ENCODE results near the gene SRGN. TPM values are rescaled to one million over a fixed set of nuclear protein-coding genes. Genes with fewer than 3 reads are reported as not detected.

The SRGN gene
- total RNA-seq, 4 donors from 2014 or later, result 30.7 to 140 (median 40.3) TPM

- TF ChIP-seq POLR2A (IDR thresholded peaks at IDR 0.05), result no peak
- TF ChIP-seq CTCF (IDR thresholded peaks at IDR 0.05), result no peak
- Histone ChIP-seq H3K9me3 (no peaks in the 10 kb centered on the region), H3K36me3 (no peaks in the 10 kb centered on the region), H3K27me3 (no peaks in the 10 kb centered on the region), H3K27ac (no peak overlapping the region), H3K4me3 (replicated peaks in 1 of 3) (no peak overlapping the region), H3K4me1 (no peaks in the 10 kb centered on the region)
- WGBS, 2 donors, result 87 to 88% methylated on average over 1 of the region's 1 CpG
- intact Hi-C loops (cut with DNase I), result loop anchor here (5.0 kb wide), 1 partner anchor 87 kb away; no protein-coding TSS in a partner anchor
- DNase-seq, result no peak
These were observed 6.0 kb downstream of the SRGN start for GRCh38 chr10:69093933-69094332.

- DNase-seq, result no peak
- WGBS, 2 donors, result 87 to 92% methylated on average over 2 of the region's 2 CpGs
- Histone ChIP-seq H3K36me3 (no peaks in the 10 kb centered on the region), H3K4me3 (replicated peaks in 1 of 3) (no peak overlapping the region), H3K4me1 (no peaks in the 10 kb centered on the region), H3K9me3 (no peaks in the 10 kb centered on the region), H3K27ac (no peak overlapping the region), H3K27me3 (no peaks in the 10 kb centered on the region)
- intact Hi-C loops (cut with DNase I), result no loop called here
- no peak for TF ChIP-seq CTCF (IDR thresholded peaks at IDR 0.05)
- TF ChIP-seq POLR2A (IDR thresholded peaks at IDR 0.05), result no peak
These were observed 8.1 kb downstream of the SRGN start for GRCh38 chr10:69096045-69096444.

- intact Hi-C loops (cut with DNase I), result no loop called here
- no peak for DNase-seq
- Histone ChIP-seq H3K4me3 (replicated peaks in 1 of 3) (no peak overlapping the region), H3K27me3 (no peaks in the 10 kb centered on the region), H3K4me1 (no peaks in the 10 kb centered on the region), H3K36me3 (no peaks in the 10 kb centered on the region), H3K9me3 (no peaks in the 10 kb centered on the region), H3K27ac (no peak overlapping the region)
- 69 to 85% methylated on average over 4 of the region's 4 CpGs for WGBS, 2 donors
- TF ChIP-seq POLR2A (IDR thresholded peaks at IDR 0.05) (no peak), CTCF (IDR thresholded peaks at IDR 0.05) (no peak)
These were observed 9.8 kb downstream of the SRGN start for GRCh38 chr10:69097729-69098128.

- intact Hi-C loops (cut with DNase I), result no loop called here
- 50 to 56% methylated on average over 7 of the region's 7 CpGs for WGBS, 2 donors
- Histone ChIP-seq H3K27me3 (no peaks in the 10 kb centered on the region), H3K4me3 (replicated peaks in 1 of 3) (no peak overlapping the region), H3K27ac (no peak overlapping the region), H3K4me1 (no peaks in the 10 kb centered on the region), H3K36me3 (no peaks in the 10 kb centered on the region), H3K9me3 (no peaks in the 10 kb centered on the region)
- TF ChIP-seq POLR2A (IDR thresholded peaks at IDR 0.05) (no peak), CTCF (IDR thresholded peaks at IDR 0.05) (no peak)
- DNase-seq, result no peak
These were observed 12.4 kb downstream of the SRGN start for GRCh38 chr10:69100136-69100872.

GRCh38 chr10:69101451-69102095 lies 13.7 kb downstream of the SRGN start:
- intact Hi-C loops (cut with DNase I), result no loop called here
- H3K27me3 ChIP-seq, result no peaks in the 10 kb centered on the region
- H3K9me3 ChIP-seq, result no peaks in the 10 kb centered on the region
- TF ChIP-seq CTCF (IDR thresholded peaks at IDR 0.05), result no peak
- no peak for TF ChIP-seq POLR2A (IDR thresholded peaks at IDR 0.05)
- no peaks in the 10 kb centered on the region for H3K4me1 ChIP-seq
- H3K27ac ChIP-seq, result no peak overlapping the region
- WGBS, 2 donors, result 74 to 93% methylated on average over 6 of the region's 6 CpGs
- DNase-seq, result no peak
- H3K4me3 ChIP-seq (replicated peaks in 1 of 3), result no peak overlapping the region
- no peaks in the 10 kb centered on the region for H3K36me3 ChIP-seq

All from thyroid gland (tissue), 4 donors.